ENCODE measurements around the gene MYO1E. TPM values are rescaled to one million over a fixed set of nuclear protein-coding genes. Genes with fewer than 3 reads are reported as not detected.

The MYO1E gene
- polyA plus RNA-seq, 1 experiment = 34.0 TPM

GRCh38 chr15:59260090-59260489 is 112.6 kb downstream of the MYO1E start:
- DNase-seq (ENCODE audit: low read depth) = no peak
- CTCF ChIA-PET = interaction anchor here (1.2 to 1.6 kb wide), 2 partner anchors 12 to 14 kb away, joined by 4 to 6 read pairs; no protein-coding TSS in a partner anchor
- POLR2A ChIA-PET = no interaction called here
- Histone ChIP-seq H3K36me3 (ENCODE audit: control insufficient read depth, insufficient read depth, low read length) (0 out of 2 replicates have a peak, but pooled peaks cover 1% of the 10 kb centered on the region), H3K4me3 (ENCODE audit: low read depth, low read length) (no peak overlapping the region), H3K27me3 (ENCODE audit: control insufficient read depth, insufficient read depth, low read length) (no peaks in the 10 kb centered on the region)
- no peak for TF ChIP-seq CTCF (IDR thresholded peaks at IDR 0.05; ENCODE audit: insufficient read depth, low read depth, low read length)

GRCh38 chr15:59259137-59259943 is 113.3 kb downstream of the MYO1E start:
- no peak for TF ChIP-seq CTCF (IDR thresholded peaks at IDR 0.05; ENCODE audit: insufficient read depth, low read depth, low read length)
- DNase-seq (ENCODE audit: low read depth) = no peak
- H3K36me3 ChIP-seq (ENCODE audit: control insufficient read depth, insufficient read depth, low read length) = 0 out of 2 replicates have a peak, but pooled peaks cover 1% of the 10 kb centered on the region
- ChIA-PET POLR2A (no interaction called here), CTCF (interaction anchor here (0.6 to 1.6 kb wide), 3 partner anchors 12 to 1872 kb away, joined by 4 to 6 read pairs (median 4); no protein-coding TSS in a partner anchor)
- H3K27me3 ChIP-seq (ENCODE audit: control insufficient read depth, insufficient read depth, low read length) = no peaks in the 10 kb centered on the region
- H3K4me3 ChIP-seq (ENCODE audit: low read depth, low read length) = no peak overlapping the region

GRCh38 chr15:59258317-59258716 is 114.4 kb downstream of the MYO1E start:
- POLR2A ChIA-PET = no interaction called here
- no peak for DNase-seq (ENCODE audit: low read depth)
- TF ChIP-seq CTCF (IDR thresholded peaks at IDR 0.05; ENCODE audit: insufficient read depth, low read depth, low read length) = no peak

GRCh38 chr15:59257140-59257539 is 115.5 kb downstream of the MYO1E start:
- 0 out of 2 replicates have a peak, but pooled peaks cover 1% of the 10 kb centered on the region for H3K36me3 ChIP-seq (ENCODE audit: control insufficient read depth, insufficient read depth, low read length)
- H3K27me3 ChIP-seq (ENCODE audit: control insufficient read depth, insufficient read depth, low read length) = no peaks in the 10 kb centered on the region
- POLR2A ChIA-PET = interaction anchor here (0.6 kb wide), 1 partner anchor 13 kb away, joined by 3 read pairs; no protein-coding TSS in a partner anchor
- CTCF ChIA-PET = interaction anchor here (1.7 kb wide), 1 partner anchor 10 kb away, joined by 5 read pairs; no protein-coding TSS in a partner anchor
- no peak overlapping the region for H3K4me3 ChIP-seq (ENCODE audit: low read depth, low read length)
- no peak for DNase-seq (ENCODE audit: low read depth)
- no peak for TF ChIP-seq CTCF (IDR thresholded peaks at IDR 0.05; ENCODE audit: insufficient read depth, low read depth, low read length)

More at GRCh38 chr15:59258317-59258716, 114.4 kb downstream of the MYO1E start:
- no peak overlapping the region for H3K4me3 ChIP-seq (ENCODE audit: low read depth, low read length)
- CTCF ChIA-PET = no interaction called here
- 0 out of 2 replicates have a peak, but pooled peaks cover 1% of the 10 kb centered on the region for H3K36me3 ChIP-seq (ENCODE audit: control insufficient read depth, insufficient read depth, low read length)
- H3K27me3 ChIP-seq (ENCODE audit: control insufficient read depth, insufficient read depth, low read length) = no peaks in the 10 kb centered on the region

- Histone ChIP-seq H3K4me3 (ENCODE audit: low read depth, low read length) (no peak overlapping the region), H3K27me3 (ENCODE audit: control insufficient read depth, insufficient read depth, low read length) (no peaks in the 10 kb centered on the region), H3K36me3 (ENCODE audit: control insufficient read depth, insufficient read depth, low read length) (0 out of 2 replicates have a peak, but pooled peaks cover 1% of the 10 kb centered on the region)
- no peak for DNase-seq (ENCODE audit: low read depth)
- ChIA-PET CTCF (interaction anchor here (1.7 kb wide), 1 partner anchor 9 kb away, joined by 5 read pairs; no protein-coding TSS in a partner anchor), POLR2A (interaction anchor here (0.6 kb wide), 1 partner anchor 14 kb away, joined by 3 read pairs; no protein-coding TSS in a partner anchor)
- TF ChIP-seq CTCF (IDR thresholded peaks at IDR 0.05; ENCODE audit: insufficient read depth, low read depth, low read length) = no peak
Observed at GRCh38 chr15:59256482-59256881, 116.2 kb downstream of the MYO1E start.

Measured in BJ (cell line).